GM04503 (cell line): ENCODE measurements around the gene PSMA2.
"Not testable (repeated sequence)": the region's sequence is repeated elsewhere in the genome, so short reads cannot be mapped to it uniquely, and the experiment has no call there.

ENCODE experiments used
- DNase-seq: peaks from one replicate; pipeline ENCODE4 v3.0.0-alpha.2; 2012; ENCODE audit warnings: low read depth

Gene PSMA2

GRCh38 chr7:42906181-42906580 is 25.8 kb downstream of the PSMA2 start:
- no peak for DNase-seq

GRCh38 chr7:42902331-42902730 is 29.6 kb downstream of the PSMA2 start:
- no peak for DNase-seq

GRCh38 chr7:42900842-42901241 is 31.1 kb downstream of the PSMA2 start:
- no peak for DNase-seq

GRCh38 chr7:42893346-42894240 is 38.4 kb downstream of the PSMA2 start:
- no peak for DNase-seq

- no peak for DNase-seq
Observed at GRCh38 chr7:42886893-42887505, 45.0 kb downstream of the PSMA2 start.

GRCh38 chr7:42886129-42886528 is 45.8 kb downstream of the PSMA2 start:
- no peak for DNase-seq

- DNase-seq, result not testable (repeated sequence)
Observed at GRCh38 chr7:42885183-42885582, 46.8 kb downstream of the PSMA2 start.

- no peak for DNase-seq
Observed at GRCh38 chr7:42883950-42884349, 48.0 kb downstream of the PSMA2 start.

- DNase-seq, result no peak
Observed at GRCh38 chr7:42880392-42880791, 51.6 kb downstream of the PSMA2 start.

- DNase-seq, result no peak
Observed at GRCh38 chr7:42878303-42878702, 53.7 kb downstream of the PSMA2 start.

GRCh38 chr7:42877862-42878261 is 54.1 kb downstream of the PSMA2 start:
- DNase-seq, result no peak

GRCh38 chr7:42876182-42877068 is 55.5 kb downstream of the PSMA2 start:
- no peak for DNase-seq

GRCh38 chr7:42869131-42870020 is 62.6 kb downstream of the PSMA2 start:
- no peak for DNase-seq

GRCh38 chr7:42868480-42868879 is 63.5 kb downstream of the PSMA2 start:
- no peak for DNase-seq
